GM18508 (cell line): ENCODE data around the gene PRR5L.
A peak's percentile ranks its signal among the peaks of the same experiment; 100 is the strongest.
"Not testable (repeated sequence)": the region's sequence is repeated elsewhere in the genome, so short reads cannot be mapped to it uniquely, and the experiment has no call there.

Source experiments
- ATAC-seq: cut with Tn5 transposase; IDR thresholded peaks from one replicate; pipeline ENCODE4 v1.9.1; 2021; ENCODE audit warnings: moderate number of reproducible peaks; ENCODE audit not compliant: insufficient read depth, unreplicated experiment

The PRR5L gene

DNA sequence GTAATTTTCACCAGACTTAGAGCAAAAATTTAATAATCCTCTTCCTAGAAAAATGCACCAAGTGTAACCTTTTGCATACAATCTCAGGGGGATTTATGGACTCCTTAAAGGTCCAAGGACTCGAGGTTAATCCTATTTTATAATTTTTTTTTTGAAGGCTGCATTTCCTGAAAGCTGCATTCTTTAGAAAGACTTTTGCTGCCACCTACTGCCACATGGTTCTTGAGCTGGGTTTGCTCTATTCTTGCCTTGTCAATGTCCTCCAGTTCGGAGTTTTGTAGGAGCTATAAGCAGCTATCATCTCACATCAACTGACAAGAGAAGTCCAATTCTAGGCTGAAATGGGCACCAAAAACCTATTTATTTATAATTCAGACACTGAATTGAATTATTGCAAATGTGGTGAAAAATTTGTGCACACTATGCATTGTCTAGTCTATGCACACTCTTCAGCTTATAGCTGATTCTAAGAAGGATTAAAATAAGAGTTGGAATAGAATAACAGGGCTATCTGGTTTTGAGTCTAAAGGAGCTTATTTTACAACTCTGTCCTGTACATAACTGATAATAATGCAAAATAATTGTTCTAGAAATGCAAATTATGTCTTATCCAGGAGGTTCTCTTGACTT is 182.7 kb downstream of the PRR5L start:
- no peak for ATAC-seq

DNA sequence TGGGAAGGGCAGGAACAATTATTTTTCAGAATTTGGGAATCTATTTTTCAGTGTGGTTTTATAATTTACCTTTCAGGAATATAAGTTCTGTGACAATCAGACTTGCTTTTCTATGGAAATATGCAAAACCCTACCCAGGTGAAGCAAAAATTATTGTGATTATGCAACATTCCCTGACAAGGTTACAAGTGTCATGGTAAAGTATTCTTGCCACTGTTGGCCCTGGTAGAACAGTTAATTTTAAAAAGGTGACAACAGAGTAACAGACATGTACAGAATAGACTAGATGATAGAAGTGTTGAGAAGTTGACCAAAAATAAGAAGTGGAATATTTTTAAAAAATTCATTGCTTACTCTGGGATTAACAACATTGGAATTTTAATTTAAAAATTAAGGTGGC is 184.7 kb downstream of the PRR5L start:
- ATAC-seq = no peak

DNA sequence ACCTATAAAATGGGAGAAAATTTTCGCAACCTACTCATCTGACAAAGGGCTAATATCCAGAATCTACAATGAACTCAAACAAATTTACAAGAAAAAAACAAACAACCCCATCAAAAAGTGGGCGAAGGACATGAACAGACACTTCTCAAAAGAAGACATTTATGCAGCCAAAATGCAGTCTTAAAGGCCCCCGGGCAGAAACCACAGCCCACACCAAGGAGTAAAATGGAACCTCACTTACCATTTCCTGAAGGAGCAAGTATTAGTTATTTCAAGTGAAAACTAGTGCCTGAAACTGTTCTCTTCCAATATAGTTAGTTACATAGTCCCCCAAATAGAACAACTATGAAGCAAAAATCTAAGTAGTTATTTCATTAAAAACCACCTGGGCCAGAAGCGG is 187.0 kb downstream of the PRR5L start:
- ATAC-seq = not testable (repeated sequence)

GRCh38 chr11:36485298-36486002 is 189.4 kb downstream of the PRR5L start:
- no peak for ATAC-seq

- ATAC-seq = no peak
Measured at GRCh38 chr11:36487619-36488018, 191.5 kb downstream of the PRR5L start.

DNA sequence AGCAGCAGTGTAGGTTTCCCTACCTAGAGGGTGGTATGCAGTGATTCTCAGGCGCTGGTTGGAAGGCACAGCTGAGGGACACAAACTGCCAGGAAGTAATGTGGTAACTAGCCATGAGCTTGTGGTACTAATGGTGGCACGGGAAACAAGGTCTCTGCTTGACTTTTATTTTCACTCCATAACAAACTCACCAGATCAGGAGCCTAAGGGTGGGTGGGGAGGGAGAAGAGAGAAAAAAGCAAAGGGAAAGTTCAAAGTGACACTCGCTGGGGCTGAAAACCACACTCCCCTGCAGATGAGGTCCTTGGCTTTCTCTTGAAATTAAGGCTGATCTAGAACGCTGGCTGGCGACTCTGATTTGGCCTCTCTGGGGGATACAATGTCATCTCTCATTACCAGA is 192.0 kb downstream of the PRR5L start:
- no peak for ATAC-seq

GRCh38 chr11:36490026-36490806 is 194.1 kb downstream of the PRR5L start:
- no peak for ATAC-seq

GRCh38 chr11:36492724-36493304 is 196.7 kb downstream of the PRR5L start:
- no peak for ATAC-seq

DNA sequence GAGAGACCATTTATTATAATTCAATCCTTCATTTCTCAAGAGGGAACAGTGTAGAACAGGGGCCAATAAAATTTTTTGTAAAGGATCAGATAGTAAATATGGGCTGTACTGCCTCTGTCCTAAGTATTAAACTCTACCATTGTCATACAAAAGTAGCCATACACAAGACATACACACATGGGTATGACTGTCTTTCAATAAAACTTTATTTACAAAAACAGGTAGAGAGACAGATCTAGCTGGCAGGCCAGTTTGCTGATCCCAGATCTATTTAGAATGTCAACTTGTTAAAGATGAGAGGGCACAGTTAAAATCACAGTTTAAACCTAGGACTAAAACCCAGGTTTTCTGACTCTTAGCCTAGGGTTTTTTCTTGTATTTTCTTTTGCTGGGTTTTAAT is 197.2 kb downstream of the PRR5L start:
- no peak for ATAC-seq

- no peak for ATAC-seq
Measured at GRCh38 chr11:36498721-36499120, 202.6 kb downstream of the PRR5L start.

DNA sequence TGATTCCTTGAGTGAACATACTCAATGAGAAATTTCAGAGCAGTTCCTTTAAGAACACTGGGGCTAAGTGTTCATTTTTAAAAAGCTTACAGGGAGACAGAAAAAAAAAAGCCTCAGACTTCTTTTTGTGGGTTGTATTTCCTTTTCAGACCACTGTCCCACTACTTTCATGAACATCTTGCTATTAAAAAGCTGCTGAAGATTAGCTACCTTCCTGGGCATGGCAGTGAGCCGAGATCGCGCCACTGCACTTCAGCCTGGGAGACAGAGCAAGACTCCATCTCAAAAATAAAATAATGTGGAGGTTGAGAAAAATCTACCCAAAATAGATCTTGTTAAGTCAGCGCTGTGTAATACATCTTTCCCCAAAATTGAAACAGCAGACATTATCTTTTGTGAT is 203.2 kb downstream of the PRR5L start:
- ATAC-seq = no peak

- peak; percentile 70 for ATAC-seq
Measured at GRCh38 chr11:36500315-36500721, 204.2 kb downstream of the PRR5L start.

DNA sequence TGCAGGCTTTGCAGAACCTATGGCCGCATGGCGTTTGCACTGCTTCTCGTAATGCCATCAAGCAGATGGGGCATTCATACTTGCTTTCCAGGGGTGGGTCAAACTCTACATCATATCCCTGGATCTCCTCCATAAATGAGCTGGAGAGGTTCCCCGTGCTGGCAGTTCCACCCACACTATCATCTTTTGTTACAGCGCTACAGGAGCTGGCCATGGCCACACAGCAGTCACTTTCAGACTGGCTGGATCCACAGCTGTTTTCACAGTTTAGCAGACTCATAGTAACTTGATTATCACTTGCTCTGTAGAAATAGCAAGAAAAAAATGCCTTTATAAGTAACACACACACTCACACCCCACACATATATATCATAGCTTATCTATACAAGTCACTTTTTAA is 205.1 kb downstream of the PRR5L start:
- no peak for ATAC-seq

- no peak for ATAC-seq
Measured at GRCh38 chr11:36507824-36508489, 211.9 kb downstream of the PRR5L start.

- ATAC-seq = no peak
Measured at GRCh38 chr11:36508743-36509142, 212.7 kb downstream of the PRR5L start.

DNA sequence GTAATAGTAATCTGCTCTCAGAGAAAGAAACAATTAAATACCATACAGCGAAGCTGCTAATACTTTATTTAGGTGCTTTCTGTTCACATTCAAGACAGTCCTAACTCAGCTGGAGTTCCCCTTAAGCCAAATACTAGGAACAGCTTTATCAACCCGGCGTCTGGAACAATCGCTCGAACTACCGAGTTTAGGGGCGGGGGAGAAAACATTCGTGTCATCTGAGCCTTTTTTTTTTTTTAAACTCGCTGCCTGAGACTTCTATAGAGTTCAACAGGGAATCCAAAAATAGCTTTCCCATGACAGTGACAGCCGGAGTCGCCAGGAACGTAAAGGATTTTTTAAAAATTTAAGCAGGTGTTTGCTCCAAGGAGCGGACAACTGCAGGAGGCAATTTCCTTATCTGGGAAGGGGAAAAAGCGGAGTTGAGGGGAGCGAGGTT is 213.1 kb downstream of the PRR5L start:
- ATAC-seq = no peak

DNA sequence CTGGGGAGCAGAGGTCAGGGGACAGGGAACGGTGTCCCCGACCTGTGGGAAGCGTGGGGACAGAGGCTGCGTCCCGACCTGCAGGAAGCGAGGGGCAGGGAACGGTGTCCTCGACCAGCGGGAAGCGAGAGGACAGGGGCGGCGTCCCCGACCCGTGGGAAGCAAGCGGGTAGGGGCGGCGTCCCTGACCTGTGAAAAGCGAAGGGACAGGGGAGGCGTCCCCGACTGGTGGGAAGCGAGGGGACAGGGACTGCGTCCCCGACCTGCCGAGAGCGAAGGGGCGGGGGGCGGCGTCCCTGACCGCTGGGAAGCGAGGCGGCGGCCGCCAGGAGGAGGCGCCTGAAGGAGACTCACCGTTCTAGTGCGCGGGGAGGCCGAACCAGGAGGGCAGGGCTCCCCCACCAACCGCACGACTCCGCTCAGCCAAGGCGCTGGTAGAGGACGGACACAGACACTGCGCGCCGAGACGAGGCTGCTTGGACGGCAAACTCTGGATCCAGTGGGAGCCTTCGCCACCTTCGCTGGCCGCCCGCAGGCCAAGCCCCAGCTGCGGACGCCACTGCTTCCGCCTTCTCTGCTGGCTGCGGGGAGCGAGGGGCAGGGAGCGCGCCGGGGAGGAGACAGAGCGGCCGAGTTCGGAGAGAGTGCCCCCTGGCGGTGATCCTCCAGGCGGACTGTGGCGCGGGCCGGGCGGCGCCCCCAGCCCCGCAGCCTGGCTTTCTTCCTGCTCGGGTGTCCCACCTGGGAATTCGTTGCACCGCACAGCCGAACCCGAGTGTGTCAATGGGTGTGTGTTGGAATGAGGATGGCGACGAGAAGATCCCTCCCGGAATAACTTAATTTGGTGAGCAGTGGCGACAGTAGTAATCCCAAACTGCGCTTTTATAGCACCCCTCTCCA is 213.9 kb downstream of the PRR5L start, which contains the start of gene TRAF6:
TRAF6 (minus strand) TSS at position 579 of the 900 bp plus-strand sequence. CDS start 8,757 bp downstream, outside the sequence.
- ATAC-seq = peak; percentile 77

- no peak for ATAC-seq
Measured at GRCh38 chr11:36510594-36510942, 214.5 kb downstream of the PRR5L start.

- ATAC-seq = not testable (repeated sequence)
Measured at GRCh38 chr11:36511062-36511461, 215.0 kb downstream of the PRR5L start.
